GM12878 (cell line): ENCODE measurements around the gene PSAPL1. TPM values are rescaled to one million over a fixed set of nuclear protein-coding genes. Genes with fewer than 3 reads are reported as not detected.

Experiments
- ATAC-seq: fragments of 200-7000 bp; cut with Tn5 transposase; 3 replicates; pipeline ENCODE4 v1.9.1; 2020; ENCODE audit warnings: mild to moderate bottlenecking, moderate library complexity
- BruUV-seq: library from RNA; stranded (reverse); fragments of 400-500 nt; replicated peaks from 2 replicates; lab custom pipeline; 2021; lab: Mats Ljungman, UMichigan
- CTCF ChIA-PET: fragments of 300-600 bp; sonication (Branson Sonifier 250); formaldehyde crosslinking; extraction: SDS; loops from one replicate; lab custom pipeline; 2021; ENCODE audit warnings: inconsistent platforms; lab: Yijun Ruan, JAX
- POLR2A ChIA-PET: fragments of 350-600 bp; formaldehyde crosslinking; extraction: SDS; loops from one replicate; lab custom pipeline; 2021; ENCODE audit warnings: inconsistent platforms; lab: Charles Lee
- RAD21 ChIA-PET: fragments of 300-600 bp; sonication (Branson Sonifier 250); formaldehyde crosslinking; loops from one replicate; lab custom pipeline; 2023; ENCODE audit warnings: antibody characterized with exemption; ENCODE audit not compliant: unreplicated experiment; lab: Charles Lee
- SMC1A ChIA-PET: fragments of 300-600 bp; sonication (Branson Sonifier 250); formaldehyde crosslinking; loops from one replicate; lab custom pipeline; 2023; ENCODE audit not compliant: unreplicated experiment, uncharacterized antibody; lab: Charles Lee
- DNase-seq: peaks from one replicate; pipeline ENCODE4 v3.0.0-alpha.2; 2011; ENCODE audit warnings: low read depth, low spot score
- FAIRE-seq: peaks from 3 replicates; lab custom pipeline; 2011; peaks lifted over from hg19 to GRCh38; lab: Jason Lieb, UNC
- H2AFZ ChIP-seq: 2 replicates; pipeline ENCODE4 v1.6.0; 2011; ENCODE audit warnings: low read depth, low read length, control low read depth; ENCODE audit not compliant: control insufficient read depth
- H3K27ac ChIP-seq: 2 replicates; pipeline ENCODE4 v1.5.1; 2011; ENCODE audit warnings: control low read depth; ENCODE audit not compliant: control insufficient read depth, insufficient read depth
- H3K27me3 ChIP-seq, 2 experiments: replicated peaks in 1 of 2; 2 replicates each; pipeline versions ENCODE4 v1.6.0 to v1.6.1; 2011; ENCODE audit warnings: low read length in 1 of 2; ENCODE audit not compliant: control insufficient read depth in 2 of 2, insufficient read depth in 2 of 2
- H3K36me3 ChIP-seq, 2 experiments: 2 replicates each; pipeline ENCODE4 v1.5.1; 2011; ENCODE audit warnings: low read length in 1 of 2; ENCODE audit not compliant: control insufficient read depth in 2 of 2, insufficient read depth in 2 of 2
- H3K4me1 ChIP-seq: 2 replicates; pipeline ENCODE4 v1.6.1; 2011; ENCODE audit warnings: mild to moderate bottlenecking, low read length, moderate library complexity, mixed read lengths; ENCODE audit not compliant: control insufficient read depth, insufficient read depth
- H3K4me2 ChIP-seq: 2 replicates; pipeline ENCODE4 v1.6.0; 2011; ENCODE audit warnings: control low read depth; ENCODE audit not compliant: control insufficient read depth, insufficient read depth
- H3K4me3 ChIP-seq: fragments of 200-600 bp; sonication (generic); 2 replicates; pipeline ENCODE4 v1.5.1; 2016
- H3K79me2 ChIP-seq: 2 replicates; pipeline ENCODE4 v1.6.0; 2011; ENCODE audit warnings: low read length; ENCODE audit not compliant: control insufficient read depth, insufficient read depth
- H3K9ac ChIP-seq: 2 replicates; pipeline ENCODE4 v1.8.0; 2011; ENCODE audit warnings: low read length, control low read depth, mixed read lengths; ENCODE audit not compliant: control insufficient read depth, insufficient read depth
- H3K9me3 ChIP-seq: replicated peaks from 3 replicates; pipeline ENCODE4 v1.5.1; 2011; ENCODE audit warnings: mild to moderate bottlenecking, low read length; ENCODE audit not compliant: control insufficient read depth, insufficient read depth
- H4K20me1 ChIP-seq: 2 replicates; pipeline ENCODE4 v1.6.0; 2011; ENCODE audit not compliant: control insufficient read depth, insufficient read depth
- ATF3 ChIP-seq: IDR thresholded peaks from 2 replicates; pipeline ENCODE4 v1.6.1; 2011; ENCODE audit warnings: low read depth, mild to moderate bottlenecking, low read length, moderate library complexity, borderline replicate concordance; ENCODE audit errors: extremely low read depth
- CREM ChIP-seq: IDR thresholded peaks from 2 replicates; pipeline ENCODE4 v1.6.1; 2014; ENCODE audit warnings: antibody characterized with exemption, low read depth
- FOXK2 ChIP-seq: fragments of 450-650 bp; IDR thresholded peaks from 2 replicates; pipeline ENCODE4 v1.6.1; 2017; ENCODE audit warnings: mild to moderate bottlenecking, moderate library complexity
- GABPA ChIP-seq: IDR thresholded peaks from 2 replicates; pipeline ENCODE4 v1.6.1; 2014; ENCODE audit warnings: antibody characterized with exemption, low read depth, mild to moderate bottlenecking, inconsistent platforms
- LARP7 ChIP-seq: fragments of 450-650 bp; IDR thresholded peaks from 2 replicates; pipeline ENCODE4 v1.6.1; 2017; ENCODE audit warnings: mild to moderate bottlenecking
- NFXL1 ChIP-seq: fragments of 450-650 bp; IDR thresholded peaks from 2 replicates; pipeline ENCODE4 v1.6.1; 2017; ENCODE audit warnings: antibody characterized with exemption, mild to moderate bottlenecking, borderline replicate concordance
- NKRF ChIP-seq: fragments of 450-650 bp; conservative IDR thresholded peaks from 2 replicates; pipeline ENCODE4 v1.6.1; 2017; ENCODE audit warnings: mild to moderate bottlenecking, moderate library complexity
- SUZ12 ChIP-seq: fragments of 200-600 bp; sonication (generic); IDR thresholded peaks from one replicate; pipeline ENCODE4 v1.6.1; 2018; ENCODE audit warnings: antibody characterized with exemption, mild to moderate bottlenecking; ENCODE audit not compliant: unreplicated experiment
- ZNF24 ChIP-seq: fragments of 450-650 bp; IDR thresholded peaks from 2 replicates; pipeline ENCODE4 v1.6.1; 2017; ENCODE audit warnings: antibody characterized with exemption, mild to moderate bottlenecking
- WGBS: methylation state at CpG from one replicate; pipeline ENCODE4 v1.1.6; 2016; ENCODE audit warnings: low lambda C conversion rate; ENCODE audit not compliant: insufficient replicate concordance, insufficient coverage; ENCODE audit errors: missing lambda C conversion rate; 5-methylcytosine and 5-hydroxymethylcytosine counted together
- in situ Hi-C: fragments of 300-500 bp; cut with MboI; formaldehyde crosslinking; loops from 9 replicates; pipeline ENCODE4 v1.14.3; 2018; ENCODE audit warnings: mixed read lengths
- intact Hi-C: fragments of 100-400 bp; cut with micrococcal nuclease; formaldehyde crosslinking; loops from one replicate; pipeline ENCODE4 v1.14.2; 2022; ENCODE audit not compliant: unreplicated experiment
- polyA plus RNA-seq, 11 experiments: library from polyadenylated mRNA; depleted of rRNA in 4 of 11; unstranded in 6 of 11; stranded (reverse) in 5 of 11; fragments of >200 nt; fragmentation: Nextera tagmentation in 4 of 11; fragmentation: Illumina TruSeq in 1 of 11; extraction: Ambion mirVana in 4 of 11; extraction: Trizol in 1 of 11; gene quantifications; 1 replicate in 1 of 11; 2 replicates in 10 of 11; pipeline versions ENCODE4 v1.2.1 to v1.2.3, GENCODE V29; 2011 to 2016; ENCODE audit warnings: inconsistent platforms in 2 of 11, missing spikeins in 2 of 11, low read depth in 1 of 11
- total RNA-seq, 4 experiments: library from RNA; depleted of rRNA in 3 of 4; stranded (reverse); fragments of >200 nt in 3 of 4; fragmentation: Illumina TruSeq in 1 of 4; extraction: Trizol in 1 of 4; gene quantifications; 2 replicates each; pipeline versions ENCODE4 v1.2.1 to v1.2.3, GENCODE V29; 2013 to 2021
- TF ChIP-seq, protein P1 (sequence below): fragments of 450-650 bp; IDR thresholded peaks from 2 replicates; pipeline ENCODE4 v1.6.1; 2017; ENCODE audit warnings: mild to moderate bottlenecking, low read depth, inconsistent platforms; ENCODE audit not compliant: poor library complexity, severe bottlenecking
- TF ChIP-seq, protein P2 (sequence below): fragments of 450-650 bp; formaldehyde crosslinking; IDR thresholded peaks from 2 replicates; pipeline ENCODE4 v1.5.0; 2022; ENCODE audit warnings: mild to moderate bottlenecking, missing genetic modification characterization

PSAPL1 gene
- total and polyA plus RNA-seq, 10 of the 15 experiments (the other 5 are each of a cell fraction or from before 2014, with no cell fraction given): not detected

DNA sequence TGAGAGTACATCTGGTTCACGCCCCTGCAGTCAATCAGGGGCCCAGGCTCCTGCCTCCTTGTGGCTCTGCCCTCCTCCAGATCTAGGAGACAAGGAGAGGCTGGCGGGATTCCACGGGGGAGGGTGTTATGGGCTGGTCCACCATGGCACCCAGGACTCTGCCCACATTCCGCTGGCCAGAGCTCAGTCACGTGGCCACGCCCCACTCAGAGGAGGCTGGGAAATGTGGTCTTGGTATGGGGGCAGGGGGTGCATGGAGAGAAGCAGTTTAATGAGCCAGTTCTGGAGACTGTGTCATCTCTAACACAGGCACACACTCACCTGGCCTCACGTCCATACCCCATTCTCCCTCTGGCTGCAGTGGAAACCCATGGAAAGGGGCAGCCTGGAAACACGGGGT is 31.5 kb upstream of the PSAPL1 start:
- ChIA-PET POLR2A (no interaction called here), SMC1A (no interaction called here), CTCF (no interaction called here), RAD21 (no interaction called here)
- H3K9me3 ChIP-seq: no peaks in the 10 kb centered on the region
- no peaks in the 10 kb centered on the region for H3K36me3 ChIP-seq
- H3K27me3 ChIP-seq: no peaks in the 10 kb centered on the region; a peak in 2 of 4 replicates
- BruUV-seq: no TSS peak
- no peak overlapping the region for H3K9ac ChIP-seq
- no peak overlapping the region for H3K4me2 ChIP-seq
- H3K4me1 ChIP-seq: no peaks in the 10 kb centered on the region
- no peaks in the 10 kb centered on the region for H4K20me1 ChIP-seq
- FAIRE-seq (no peak), ATAC-seq (no peak), DNase-seq (no peak)
- TF ChIP-seq NFXL1: no peak
- no peak for TF ChIP-seq LARP7
- no peak for TF ChIP-seq ZNF24
- no peak for TF ChIP-seq NKRF
- no peak for TF ChIP-seq ATF3
- TF ChIP-seq, protein P1, sequence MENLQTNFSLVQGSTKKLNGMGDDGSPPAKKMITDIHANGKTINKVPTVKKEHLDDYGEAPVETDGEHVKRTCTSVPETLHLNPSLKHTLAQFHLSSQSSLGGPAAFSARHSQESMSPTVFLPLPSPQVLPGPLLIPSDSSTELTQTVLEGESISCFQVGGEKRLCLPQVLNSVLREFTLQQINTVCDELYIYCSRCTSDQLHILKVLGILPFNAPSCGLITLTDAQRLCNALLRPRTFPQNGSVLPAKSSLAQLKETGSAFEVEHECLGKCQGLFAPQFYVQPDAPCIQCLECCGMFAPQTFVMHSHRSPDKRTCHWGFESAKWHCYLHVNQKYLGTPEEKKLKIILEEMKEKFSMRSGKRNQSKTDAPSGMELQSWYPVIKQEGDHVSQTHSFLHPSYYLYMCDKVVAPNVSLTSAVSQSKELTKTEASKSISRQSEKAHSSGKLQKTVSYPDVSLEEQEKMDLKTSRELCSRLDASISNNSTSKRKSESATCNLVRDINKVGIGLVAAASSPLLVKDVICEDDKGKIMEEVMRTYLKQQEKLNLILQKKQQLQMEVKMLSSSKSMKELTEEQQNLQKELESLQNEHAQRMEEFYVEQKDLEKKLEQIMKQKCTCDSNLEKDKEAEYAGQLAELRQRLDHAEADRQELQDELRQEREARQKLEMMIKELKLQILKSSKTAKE: no peak
- TF ChIP-seq, protein P2, sequence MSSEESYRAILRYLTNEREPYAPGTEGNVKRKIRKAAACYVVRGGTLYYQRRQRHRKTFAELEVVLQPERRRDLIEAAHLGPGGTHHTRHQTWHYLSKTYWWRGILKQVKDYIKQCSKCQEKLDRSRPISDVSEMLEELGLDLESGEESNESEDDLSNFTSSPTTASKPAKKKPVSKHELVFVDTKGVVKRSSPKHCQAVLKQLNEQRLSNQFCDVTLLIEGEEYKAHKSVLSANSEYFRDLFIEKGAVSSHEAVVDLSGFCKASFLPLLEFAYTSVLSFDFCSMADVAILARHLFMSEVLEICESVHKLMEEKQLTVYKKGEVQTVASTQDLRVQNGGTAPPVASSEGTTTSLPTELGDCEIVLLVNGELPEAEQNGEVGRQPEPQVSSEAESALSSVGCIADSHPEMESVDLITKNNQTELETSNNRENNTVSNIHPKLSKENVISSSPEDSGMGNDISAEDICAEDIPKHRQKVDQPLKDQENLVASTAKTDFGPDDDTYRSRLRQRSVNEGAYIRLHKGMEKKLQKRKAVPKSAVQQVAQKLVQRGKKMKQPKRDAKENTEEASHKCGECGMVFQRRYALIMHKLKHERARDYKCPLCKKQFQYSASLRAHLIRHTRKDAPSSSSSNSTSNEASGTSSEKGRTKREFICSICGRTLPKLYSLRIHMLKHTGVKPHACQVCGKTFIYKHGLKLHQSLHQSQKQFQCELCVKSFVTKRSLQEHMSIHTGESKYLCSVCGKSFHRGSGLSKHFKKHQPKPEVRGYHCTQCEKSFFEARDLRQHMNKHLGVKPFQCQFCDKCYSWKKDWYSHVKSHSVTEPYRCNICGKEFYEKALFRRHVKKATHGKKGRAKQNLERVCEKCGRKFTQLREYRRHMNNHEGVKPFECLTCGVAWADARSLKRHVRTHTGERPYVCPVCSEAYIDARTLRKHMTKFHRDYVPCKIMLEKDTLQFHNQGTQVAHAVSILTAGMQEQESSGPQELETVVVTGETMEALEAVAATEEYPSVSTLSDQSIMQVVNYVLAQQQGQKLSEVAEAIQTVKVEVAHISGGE: no peak
- no peak for TF ChIP-seq SUZ12
- no peak for TF ChIP-seq CREM
- TF ChIP-seq GABPA: no peak
- no peak for TF ChIP-seq FOXK2
- no peak overlapping the region for H3K27ac ChIP-seq
- no peak overlapping the region for H3K4me3 ChIP-seq
- WGBS: 12% methylated on average over 8 of the region's 8 CpGs
- H2AFZ ChIP-seq: no peak overlapping the region
- intact Hi-C loops: no loop called here
- in situ Hi-C loops: no loop called here
- no peaks in the 10 kb centered on the region for H3K79me2 ChIP-seq
